CD14-positive monocyte (primary cell): ENCODE measurements around the gene RAP2A. TPM values are rescaled to one million over a fixed set of nuclear protein-coding genes. Genes with fewer than 3 reads are reported as not detected.

Experiments used
- DNase-seq, 3 donors: peaks; one replicate each; pipeline ENCODE4 v3.0.0-alpha.2; 2011 to 2022
- H2AFZ ChIP-seq: 2 replicates; pipeline ENCODE4 v1.6.0; 2012; ENCODE audit warnings: mild to moderate bottlenecking, low read depth, low read length, inconsistent platforms; ENCODE audit not compliant: insufficient read depth, poor library complexity, severe bottlenecking
- H3K27ac ChIP-seq, 2 donors: 1 replicate in 1 of 2; 2 replicates in 1 of 2; pipeline ENCODE4 v1.5.1; 2012 to 2013; ENCODE audit warnings: low read length in 2 of 2, control low read depth in 1 of 2, inconsistent platforms in 1 of 2, low read depth in 1 of 2, mild to moderate bottlenecking in 1 of 2
- H3K27me3 ChIP-seq, 2 donors: one replicate each; pipeline versions ENCODE4 v1.6.0 to v1.6.1; 2011 to 2013; ENCODE audit warnings: low read length in 2 of 2; ENCODE audit not compliant: control insufficient read depth in 2 of 2, insufficient read depth in 2 of 2
- H3K36me3 ChIP-seq, 2 donors: replicated peaks in 1 of 2; 1 replicate in 1 of 2; 2 replicates in 1 of 2; pipeline versions ENCODE4 v1.5.1 to v1.6.1; 2012 to 2013; ENCODE audit warnings: low read length in 2 of 2, control low read depth in 1 of 2, inconsistent platforms in 1 of 2, mild to moderate bottlenecking in 1 of 2; ENCODE audit not compliant: insufficient read depth in 2 of 2, control insufficient read depth in 1 of 2
- H3K4me1 ChIP-seq, 2 donors: 1 replicate in 1 of 2; 2 replicates in 1 of 2; pipeline versions ENCODE4 v1.5.1 to v1.6.1; 2012 to 2013; ENCODE audit warnings: low read length in 2 of 2, control low read depth in 1 of 2, inconsistent platforms in 1 of 2, mild to moderate bottlenecking in 1 of 2, moderate library complexity in 1 of 2; ENCODE audit not compliant: insufficient read depth in 2 of 2, control insufficient read depth in 1 of 2
- H3K4me2 ChIP-seq: replicated peaks from 2 replicates; pipeline ENCODE3; 2012; ENCODE audit warnings: low read length, moderate library complexity, mild to moderate bottlenecking; ENCODE audit not compliant: poor library complexity, severe bottlenecking; ENCODE audit errors: extremely low read depth
- H3K4me3 ChIP-seq, 3 experiments: fragments of 200-600 bp in 1 of 3; sonication (generic) in 1 of 3; replicated peaks in 1 of 3; 1 replicate in 2 of 3; 2 replicates in 1 of 3; pipeline ENCODE4 v1.5.1; 2011 to 2013; ENCODE audit warnings: low read length in 3 of 3, mild to moderate bottlenecking in 3 of 3, control low read depth in 2 of 3, low read depth in 2 of 3, inconsistent platforms in 1 of 3, moderate library complexity in 1 of 3
- H3K79me2 ChIP-seq: 2 replicates; pipeline ENCODE4 v1.6.0; 2012; ENCODE audit warnings: mild to moderate bottlenecking, control low read depth, inconsistent platforms, low read length, moderate library complexity; ENCODE audit not compliant: insufficient read depth
- H3K9ac ChIP-seq: 2 replicates; pipeline ENCODE4 v1.6.0; 2017; ENCODE audit warnings: low read length, mild to moderate bottlenecking; ENCODE audit not compliant: insufficient read depth, poor library complexity, severe bottlenecking
- H3K9me3 ChIP-seq, 2 donors: replicated peaks in 1 of 2; 1 replicate in 1 of 2; 2 replicates in 1 of 2; pipeline versions ENCODE4 v1.5.1 to v1.6.1; 2012 to 2013; ENCODE audit warnings: low read length in 2 of 2, control low read depth in 1 of 2; ENCODE audit not compliant: control insufficient read depth in 1 of 2, insufficient read depth in 1 of 2
- H4K20me1 ChIP-seq: 2 replicates; pipeline ENCODE4 v1.6.0; 2012; ENCODE audit warnings: mild to moderate bottlenecking, low read length, control low read depth, moderate library complexity; ENCODE audit not compliant: insufficient read depth
- H3K27ac Mint-ChIP-seq, 7 donors: one replicate each; pipeline ENCODE4 v1.8.0; 2020; ENCODE audit warnings: mild to moderate bottlenecking in 7 of 7, mixed read lengths in 7 of 7, moderate library complexity in 6 of 7, inconsistent platforms in 2 of 7
- H3K27me3 Mint-ChIP-seq, 3 donors: one replicate each; pipeline ENCODE4 v1.8.0; 2021 to 2022; ENCODE audit warnings: low read depth in 3 of 3, mild to moderate bottlenecking in 3 of 3, mixed read lengths in 3 of 3, moderate library complexity in 3 of 3, inconsistent platforms in 1 of 3
- H3K36me3 Mint-ChIP-seq, 2 donors: one replicate each; pipeline ENCODE4 v1.8.0; 2020; ENCODE audit warnings: mixed read lengths in 2 of 2, inconsistent platforms in 1 of 2, mild to moderate bottlenecking in 1 of 2
- H3K4me1 Mint-ChIP-seq: one replicate; pipeline ENCODE4 v1.8.0; 2020; ENCODE audit warnings: mild to moderate bottlenecking, mixed read lengths
- H3K4me3 Mint-ChIP-seq, 2 donors: one replicate each; pipeline ENCODE4 v1.8.0; 2020; ENCODE audit warnings: mild to moderate bottlenecking in 2 of 2, mixed read lengths in 2 of 2, moderate library complexity in 1 of 2
- H3K9me3 Mint-ChIP-seq, 7 donors: one replicate each; pipeline ENCODE4 v1.8.0; 2020 to 2022; ENCODE audit warnings: mixed read lengths in 7 of 7, mild to moderate bottlenecking in 6 of 7, moderate library complexity in 6 of 7, inconsistent platforms in 2 of 7
- WGBS: methylation state at CpG from one replicate; pipeline ENCODE4 v1.1.5; 2013; ENCODE audit warnings: missing lambda C conversion rate; ENCODE audit not compliant: insufficient coverage; 5-methylcytosine and 5-hydroxymethylcytosine counted together
- intact Hi-C, 2 donors: fragments of 100-400 bp; cut with micrococcal nuclease; formaldehyde crosslinking; loops; one replicate each; pipeline versions ENCODE4 v1.15.0 to v1.15.1; 2023
- polyA plus RNA-seq, 3 donors: library from polyadenylated mRNA; depleted of rRNA in 1 of 3; unstranded in 2 of 3; stranded (reverse) in 1 of 3; fragments of 300-500 nt in 2 of 3; fragments of >200 nt in 1 of 3; fragmentation: Illumina TruSeq in 2 of 3; gene quantifications; 1 replicate in 2 of 3; 2 replicates in 1 of 3; pipeline ENCODE4 v1.2.3, GENCODE V29; 2012 to 2021
- TF ChIP-seq, protein P1 (sequence below): fragments of 200-600 bp; IDR thresholded peaks from one replicate; pipeline ENCODE4 v1.8.0; 2022; ENCODE audit warnings: antibody characterized with exemption, mild to moderate bottlenecking

RAP2A gene
- polyA plus RNA-seq, 3 donors: 2.3 to 5.3 (median 4.5) TPM

GRCh38 chr13:97493456-97493855 is 59.5 kb downstream of the RAP2A start:
- H4K20me1 ChIP-seq: no peaks in the 10 kb centered on the region
- WGBS: no CpG with 5 or more reads among the region's 1 CpG
- no peak overlapping the region for H3K27ac Mint-ChIP-seq
- H3K79me2 ChIP-seq: no peaks in the 10 kb centered on the region
- H3K4me3 Mint-ChIP-seq: no peak overlapping the region
- no peaks in the 10 kb centered on the region for H3K4me1 ChIP-seq
- peaks cover 0 to 8% (median 1%) of the 10 kb centered on the region in 7 donors for H3K9me3 Mint-ChIP-seq
- no peaks in the 10 kb centered on the region for H3K36me3 Mint-ChIP-seq
- TF ChIP-seq, protein P1, sequence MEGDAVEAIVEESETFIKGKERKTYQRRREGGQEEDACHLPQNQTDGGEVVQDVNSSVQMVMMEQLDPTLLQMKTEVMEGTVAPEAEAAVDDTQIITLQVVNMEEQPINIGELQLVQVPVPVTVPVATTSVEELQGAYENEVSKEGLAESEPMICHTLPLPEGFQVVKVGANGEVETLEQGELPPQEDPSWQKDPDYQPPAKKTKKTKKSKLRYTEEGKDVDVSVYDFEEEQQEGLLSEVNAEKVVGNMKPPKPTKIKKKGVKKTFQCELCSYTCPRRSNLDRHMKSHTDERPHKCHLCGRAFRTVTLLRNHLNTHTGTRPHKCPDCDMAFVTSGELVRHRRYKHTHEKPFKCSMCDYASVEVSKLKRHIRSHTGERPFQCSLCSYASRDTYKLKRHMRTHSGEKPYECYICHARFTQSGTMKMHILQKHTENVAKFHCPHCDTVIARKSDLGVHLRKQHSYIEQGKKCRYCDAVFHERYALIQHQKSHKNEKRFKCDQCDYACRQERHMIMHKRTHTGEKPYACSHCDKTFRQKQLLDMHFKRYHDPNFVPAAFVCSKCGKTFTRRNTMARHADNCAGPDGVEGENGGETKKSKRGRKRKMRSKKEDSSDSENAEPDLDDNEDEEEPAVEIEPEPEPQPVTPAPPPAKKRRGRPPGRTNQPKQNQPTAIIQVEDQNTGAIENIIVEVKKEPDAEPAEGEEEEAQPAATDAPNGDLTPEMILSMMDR: no peak
- H3K27ac ChIP-seq: no peak overlapping the region
- H3K36me3 ChIP-seq: no peaks in the 10 kb centered on the region
- no peaks in the 10 kb centered on the region for H3K27me3 ChIP-seq
- peaks cover 0 to 4% (median 3%) of the 10 kb centered on the region in 3 donors for H3K27me3 Mint-ChIP-seq
- peaks cover 2% of the 10 kb centered on the region for H3K4me1 Mint-ChIP-seq
- no peaks in the 10 kb centered on the region for H3K9me3 ChIP-seq
- H3K4me3 ChIP-seq: no peak overlapping the region
- H3K4me2 ChIP-seq: no peak overlapping the region
- intact Hi-C loops: no loop called here
- no peak for DNase-seq
- H3K9ac ChIP-seq: no peak overlapping the region
- no peak overlapping the region for H2AFZ ChIP-seq

DNA sequence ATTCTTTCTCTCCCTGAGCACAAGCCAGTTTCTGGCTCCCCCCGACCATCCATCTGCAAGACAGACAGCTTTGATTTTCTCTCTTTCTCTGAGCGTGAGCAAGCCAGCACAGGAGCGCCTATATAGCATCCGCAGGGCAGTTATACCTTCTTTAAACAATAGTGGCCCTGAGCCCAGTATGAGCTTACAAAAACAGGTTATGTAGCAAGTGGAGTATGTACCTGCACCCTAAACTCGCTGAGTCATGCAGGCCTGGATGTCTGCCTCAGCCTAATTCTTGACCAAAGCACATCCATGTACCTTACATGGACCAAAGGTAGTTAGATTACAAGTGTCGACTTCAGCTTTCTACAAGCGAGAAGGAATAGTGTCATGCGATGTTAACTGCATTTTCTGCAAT is 61.7 kb downstream of the RAP2A start:
- Mint-ChIP-seq H3K27ac (no peak overlapping the region), H3K36me3 (no peaks in the 10 kb centered on the region), H3K4me3 (no peak overlapping the region), H3K9me3 (peaks cover 0 to 13% (median 3%) of the 10 kb centered on the region in 7 donors), H3K27me3 (peaks cover 0 to 4% (median 0%) of the 10 kb centered on the region in 3 donors), H3K4me1 (peaks cover 2% of the 10 kb centered on the region)
- Histone ChIP-seq H3K9me3 (no peaks in the 10 kb centered on the region), H4K20me1 (no peaks in the 10 kb centered on the region), H3K36me3 (no peaks in the 10 kb centered on the region), H3K4me1 (no peaks in the 10 kb centered on the region), H3K4me3 (no peak overlapping the region), H3K9ac (no peak overlapping the region), H3K79me2 (no peaks in the 10 kb centered on the region), H3K4me2 (no peak overlapping the region), H3K27ac (no peak overlapping the region), H3K27me3 (no peaks in the 10 kb centered on the region), H2AFZ (no peak overlapping the region)
- 92% methylated on average over 4 of the region's 8 CpGs for WGBS
- DNase-seq: no peak
- TF ChIP-seq, protein P1: no peak
- intact Hi-C loops: no loop called here
